HG03139 (cell line): ENCODE results near the gene CCT2.
"Not testable (repeated sequence)": the region's sequence is repeated elsewhere in the genome, so short reads cannot be mapped to it uniquely, and the experiment has no call there.

Experiments used
- ATAC-seq: cut with Tn5 transposase; IDR thresholded peaks from one replicate; pipeline ENCODE4 v1.9.1; 2021; ENCODE audit not compliant: unreplicated experiment

CCT2 gene

DNA sequence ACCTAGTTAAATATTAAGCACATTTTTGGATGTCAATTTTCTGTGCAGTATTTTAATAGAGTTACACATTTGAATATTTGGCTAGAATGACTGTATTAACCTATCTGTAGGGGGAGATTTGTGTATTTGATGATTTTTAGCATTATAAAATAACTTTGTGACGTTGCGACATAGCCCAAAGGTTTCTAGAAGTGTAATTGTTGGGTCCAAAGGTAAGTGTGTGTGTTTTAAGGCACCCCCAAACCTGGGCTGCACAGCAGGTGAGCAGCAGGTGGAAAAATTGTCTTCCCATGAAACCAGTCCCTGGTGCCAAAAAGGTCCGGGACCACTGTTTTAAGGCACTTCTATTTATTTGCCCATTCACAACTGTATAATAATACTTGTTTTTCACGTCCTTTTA lies 3.3 kb downstream of the CCT2 start:
- no peak for ATAC-seq

DNA sequence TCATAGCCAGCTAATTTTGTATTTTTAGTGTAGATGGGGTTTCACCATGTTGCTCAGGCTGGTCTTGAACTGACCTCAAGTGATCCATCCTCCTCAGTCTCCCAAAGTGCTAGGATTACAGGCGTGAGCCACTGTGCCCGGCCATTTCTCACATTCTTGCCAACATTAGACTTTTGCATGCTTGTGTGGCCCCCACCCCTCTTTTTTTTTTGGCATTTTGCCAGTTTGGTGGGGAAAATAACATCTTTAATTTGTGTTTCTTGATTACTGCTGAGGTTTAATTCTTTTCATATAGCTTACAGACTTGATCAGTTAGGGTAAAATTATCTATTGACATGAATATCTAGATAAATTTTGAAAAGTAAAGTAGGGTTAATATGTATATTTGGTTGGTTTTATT lies 3.8 kb downstream of the CCT2 start:
- no peak for ATAC-seq

DNA sequence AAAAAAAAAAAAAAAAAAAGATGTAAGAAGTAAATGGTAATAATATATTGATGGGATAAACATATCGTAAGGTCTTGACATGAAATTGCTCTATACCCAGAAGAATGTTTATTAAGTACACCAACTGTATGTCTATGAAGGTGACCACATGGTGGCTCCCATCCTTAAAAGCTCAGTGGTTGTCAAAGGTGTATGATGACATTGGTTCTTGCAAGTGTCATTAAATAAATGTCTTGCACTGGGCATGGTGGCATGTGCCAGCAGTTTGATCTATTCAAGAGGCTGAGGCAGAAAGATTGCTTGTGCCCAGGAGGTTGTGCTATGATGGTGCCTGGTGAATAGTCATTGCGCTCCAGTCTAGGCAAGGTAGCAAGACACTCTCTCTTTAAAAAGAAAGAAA lies 10.4 kb downstream of the CCT2 start:
- no peak for ATAC-seq

DNA sequence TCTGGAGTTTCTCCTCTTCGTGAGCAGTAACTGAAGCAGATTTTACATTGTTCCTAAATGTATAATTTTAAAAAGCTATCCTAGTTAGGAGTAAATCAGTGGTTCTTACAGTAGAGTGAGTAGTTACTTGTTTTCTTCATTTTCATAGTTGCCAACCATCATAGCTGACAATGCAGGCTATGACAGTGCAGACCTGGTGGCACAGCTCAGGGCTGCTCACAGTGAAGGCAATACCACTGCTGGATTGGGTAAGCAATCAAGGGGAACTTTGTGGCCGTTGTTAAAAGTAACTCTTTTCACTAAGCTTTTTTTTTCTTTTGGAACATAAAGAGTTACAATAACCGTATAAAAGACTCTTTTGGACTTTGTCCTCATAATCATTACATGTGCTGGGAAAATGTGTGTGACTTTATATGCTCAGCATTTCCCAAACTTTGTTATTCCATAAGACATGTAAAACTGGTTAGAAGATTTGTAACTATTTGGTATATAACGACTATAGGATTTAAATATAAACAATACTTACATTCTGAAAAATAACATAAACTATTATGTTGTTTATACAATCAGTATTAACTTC lies 13.0 kb downstream of the CCT2 start:
- ATAC-seq = no peak

DNA sequence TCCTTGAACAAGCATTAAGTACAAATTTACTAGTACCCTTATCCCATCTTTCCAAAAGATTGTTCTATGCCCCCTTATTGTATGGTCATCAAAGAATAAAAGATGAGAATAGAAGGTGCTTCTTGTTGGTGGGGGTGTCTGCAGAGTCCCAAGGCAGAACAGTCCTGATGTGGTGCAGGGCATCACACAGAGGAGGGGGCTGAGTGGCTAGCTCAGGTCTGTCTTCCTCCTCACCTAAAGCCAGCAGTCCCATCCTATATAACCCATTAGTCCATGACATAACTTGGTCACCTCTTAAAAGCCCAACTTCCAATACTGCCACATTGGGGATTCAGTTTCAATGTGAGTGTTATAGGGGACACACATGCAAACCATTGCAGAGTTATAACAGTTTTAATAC lies 15.5 kb downstream of the CCT2 start:
- no peak for ATAC-seq

DNA sequence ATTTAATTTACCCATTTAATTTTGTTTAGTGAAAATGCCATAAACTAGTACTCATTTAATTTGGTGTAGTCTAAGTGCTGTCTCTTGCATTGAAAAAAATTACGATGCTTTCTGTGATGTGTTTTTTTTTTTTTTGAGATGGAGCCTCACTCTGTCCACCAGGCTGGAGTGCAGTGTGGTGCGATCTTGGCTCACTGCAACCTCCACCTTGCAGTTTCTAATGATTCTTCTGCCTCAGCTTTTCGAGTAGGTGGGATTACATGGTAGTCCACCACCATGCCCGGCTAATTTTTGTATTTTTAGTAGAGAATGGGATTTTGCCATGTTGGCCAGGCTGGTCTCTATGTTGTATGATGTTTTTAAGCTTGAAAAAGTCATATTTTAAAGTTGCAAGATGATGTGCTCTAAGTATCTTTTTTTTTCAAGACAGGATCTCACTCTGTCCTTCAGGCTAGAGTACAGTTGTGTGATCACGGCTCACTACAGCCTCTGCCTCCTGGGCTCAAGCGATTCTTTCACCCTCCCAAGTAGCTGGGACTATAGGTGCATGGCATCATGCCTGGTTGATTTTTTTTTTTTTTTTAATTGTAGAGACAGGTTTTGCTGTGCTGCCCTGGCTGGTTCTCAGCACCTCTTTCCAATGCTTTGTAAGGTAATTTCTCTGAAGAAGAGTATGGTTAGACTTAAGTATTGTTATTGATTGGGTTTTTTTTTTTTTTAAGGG lies 16.9 kb downstream of the CCT2 start:
- no peak for ATAC-seq

DNA sequence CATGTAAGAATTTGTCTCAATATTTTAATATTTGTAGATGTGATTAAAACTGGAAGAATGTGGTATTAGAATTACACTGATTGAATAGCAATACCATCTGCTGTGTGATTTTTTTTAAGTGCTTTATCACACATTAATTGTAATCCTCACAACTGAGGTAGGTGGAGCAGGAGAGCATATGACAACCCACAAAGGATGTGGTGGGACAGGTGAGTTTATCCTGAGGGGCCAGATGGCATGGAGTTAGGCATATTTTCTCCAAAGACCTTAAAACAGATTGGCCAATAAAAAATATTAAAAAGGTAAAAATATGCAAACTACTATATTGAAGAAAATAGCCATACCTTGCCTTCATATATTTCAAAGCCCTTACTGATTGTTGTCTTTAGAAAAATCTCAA lies 17.7 kb downstream of the CCT2 start:
- no peak for ATAC-seq

DNA sequence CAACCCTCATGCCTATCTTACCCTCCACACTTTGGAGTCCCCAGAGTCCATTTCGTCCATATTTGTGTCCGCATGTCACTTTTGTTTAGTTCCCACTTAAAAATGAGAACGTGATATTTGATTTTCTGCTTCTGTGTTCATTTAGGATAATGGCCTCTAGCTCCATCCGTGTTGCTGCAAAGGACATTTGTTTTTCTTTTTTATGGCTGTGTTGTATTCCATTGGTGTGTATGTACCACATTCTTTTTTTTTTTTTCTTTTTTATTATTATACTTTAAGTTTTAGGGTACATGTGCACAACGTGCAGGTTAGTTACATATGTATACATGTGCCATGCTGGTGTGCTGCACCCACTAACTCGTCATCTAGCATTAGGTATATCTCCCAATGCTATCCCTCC lies 18.3 kb downstream of the CCT2 start:
- not testable (repeated sequence) for ATAC-seq

DNA sequence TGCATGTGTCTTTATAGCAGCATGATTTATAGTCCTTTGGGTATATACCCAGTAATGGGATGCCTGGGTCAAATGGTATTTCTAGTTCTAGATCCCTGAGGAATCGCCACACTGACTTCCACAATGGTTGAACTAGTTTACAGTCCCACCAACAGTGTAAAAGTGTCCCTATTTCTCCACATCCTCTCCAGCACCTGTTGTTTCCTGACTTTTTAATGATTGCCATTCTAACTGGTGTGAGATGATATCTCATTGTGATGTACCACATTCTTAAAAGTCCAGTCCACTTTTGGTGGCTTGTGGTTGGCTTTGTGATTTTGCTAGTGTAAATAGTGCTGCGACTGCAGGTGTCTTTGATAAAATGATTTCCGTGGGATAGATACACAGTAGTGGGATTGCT lies 19.0 kb downstream of the CCT2 start:
- not testable (repeated sequence) for ATAC-seq

DNA sequence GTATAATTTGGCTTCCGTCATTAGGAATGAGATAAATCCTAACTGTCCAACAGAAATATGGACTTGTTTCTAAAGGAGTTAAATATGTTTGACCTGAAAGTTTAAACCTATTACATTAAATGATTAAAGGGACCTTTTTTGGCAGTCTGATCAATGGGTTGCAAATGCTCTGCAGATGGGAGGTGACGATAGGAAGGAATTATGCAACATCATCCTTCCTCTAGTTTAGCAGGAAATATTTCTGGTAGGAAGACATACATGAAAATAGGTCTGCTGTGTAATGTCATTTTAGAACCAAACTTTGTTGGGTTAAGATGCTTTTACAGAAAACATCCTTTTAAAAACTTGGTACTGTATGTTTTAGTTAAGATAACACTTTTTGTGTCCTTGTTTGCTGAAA lies 22.9 kb downstream of the CCT2 start:
- no peak for ATAC-seq

DNA sequence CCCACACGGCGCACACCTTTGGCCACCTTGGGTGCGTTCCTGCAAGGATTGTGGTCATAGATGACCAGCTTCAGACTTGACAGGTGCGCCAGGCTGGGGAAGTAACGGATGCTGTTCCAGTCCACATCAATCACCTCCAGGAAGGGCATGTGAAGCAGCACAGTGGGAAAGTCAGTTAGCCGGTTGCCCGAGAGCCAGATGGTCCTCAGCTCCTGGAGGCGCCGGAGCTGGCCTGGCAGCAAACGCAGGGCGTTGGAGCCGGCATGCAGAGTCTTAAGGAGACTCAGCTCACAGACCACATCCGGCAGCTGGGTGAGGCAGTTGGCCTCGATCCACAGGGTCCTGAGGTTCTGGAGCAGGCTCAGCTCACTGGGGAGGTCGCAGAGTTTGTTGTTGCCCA lies 24.9 kb downstream of the CCT2 start:
- ATAC-seq = no peak

DNA sequence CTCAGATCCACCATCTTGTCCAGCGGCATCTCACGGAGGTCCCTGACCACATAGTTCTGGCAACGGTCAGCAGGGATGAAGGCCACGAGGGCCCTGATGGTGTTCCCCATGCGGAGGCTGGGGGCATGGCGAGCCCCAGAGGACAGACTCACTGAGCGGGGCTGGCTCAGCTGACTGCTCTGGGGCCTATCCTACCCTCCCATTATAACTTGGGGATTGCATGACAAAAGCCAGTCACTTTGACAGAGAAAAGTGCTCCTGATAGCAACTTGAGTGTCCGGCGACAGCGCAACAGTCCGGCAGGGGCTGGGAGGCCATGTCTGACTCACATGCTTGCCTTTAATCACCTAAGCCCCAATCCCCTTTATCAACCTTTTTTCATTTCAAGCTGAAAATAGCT lies 25.5 kb downstream of the CCT2 start, which contains the start of gene LRRC10:
Gene LRRC10, minus strand, starts transcription at position 179 of the 400 bp plus-strand sequence. Its CDS starts 69 bp downstream, at position 110.
- no peak for ATAC-seq

DNA sequence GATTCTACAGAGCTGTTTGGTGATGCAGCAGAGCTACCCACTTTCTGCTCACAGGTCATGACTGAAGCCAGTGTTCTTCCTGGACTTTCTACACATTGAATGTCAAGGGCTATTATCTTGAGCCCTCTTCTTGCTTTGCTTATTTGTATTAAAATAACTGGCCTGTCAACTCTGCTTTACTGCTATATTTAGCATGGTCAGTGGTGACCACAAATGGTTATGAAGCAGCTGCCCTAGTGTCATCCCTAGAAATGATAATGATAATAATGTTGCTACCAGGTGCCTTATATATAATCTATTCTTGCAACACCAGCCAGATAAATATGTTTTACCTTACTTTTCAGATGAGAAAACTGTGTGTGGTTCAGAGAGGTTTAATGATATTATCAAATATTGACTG lies 28.1 kb downstream of the CCT2 start:
- no peak for ATAC-seq

DNA sequence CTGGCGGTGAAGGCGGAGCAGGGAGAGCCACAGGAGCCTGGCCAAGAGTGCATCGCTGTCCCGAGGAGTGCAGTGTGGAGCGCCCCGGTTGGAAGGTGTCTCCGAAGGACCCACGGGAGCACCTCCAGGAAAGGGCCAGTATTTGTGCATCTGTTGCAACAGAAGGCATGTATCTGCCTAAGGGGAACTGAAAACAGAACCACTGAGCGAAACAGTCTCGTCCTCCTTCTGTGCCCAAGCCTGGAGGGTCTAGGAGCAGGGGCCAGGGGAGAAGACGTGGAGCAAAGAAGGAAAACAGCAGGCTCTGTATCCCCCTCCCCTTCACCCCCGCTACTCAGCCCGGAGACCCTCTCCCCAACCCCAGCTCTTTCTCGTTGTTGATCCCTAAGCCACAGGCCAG lies 30.8 kb downstream of the CCT2 start:
- no peak for ATAC-seq

DNA sequence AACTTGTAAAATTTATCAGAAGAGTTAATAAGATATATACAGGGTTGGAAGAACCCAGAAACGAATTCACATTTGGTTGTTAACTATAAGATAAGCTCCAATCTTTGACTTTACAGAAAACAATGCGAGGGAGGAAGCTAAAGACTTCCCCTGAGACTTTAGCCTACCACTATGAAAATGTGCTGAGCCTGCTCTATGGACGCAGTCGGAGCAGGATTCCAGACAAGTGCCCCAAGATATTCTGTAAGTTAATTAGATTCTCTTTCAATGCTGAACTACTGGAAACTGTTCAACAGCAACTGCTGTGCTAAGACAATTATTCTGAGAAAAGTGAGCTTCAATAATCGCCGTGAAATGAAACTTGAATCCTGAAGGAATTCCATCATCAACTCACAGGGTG lies 33.8 kb downstream of the CCT2 start:
- no peak for ATAC-seq

DNA sequence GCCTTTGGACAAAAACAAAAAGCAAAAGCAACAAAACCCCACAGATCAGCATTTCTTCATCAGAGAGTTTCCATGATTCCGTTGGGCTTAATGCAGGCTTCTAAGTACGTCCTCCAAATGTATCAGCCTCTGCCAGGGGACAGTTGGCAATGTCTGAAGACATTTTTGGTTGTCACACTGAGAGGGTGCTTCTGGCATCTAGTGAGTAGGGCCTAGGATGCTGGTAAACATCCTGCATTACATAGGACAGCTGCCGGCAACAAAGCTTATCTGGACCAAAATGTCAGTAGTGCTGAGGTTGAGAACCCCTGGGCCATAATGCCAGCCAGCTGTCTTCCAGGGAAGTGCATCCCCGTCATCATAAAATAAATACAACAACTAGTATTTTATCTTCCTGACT lies 34.8 kb downstream of the CCT2 start:
- ATAC-seq = no peak

DNA sequence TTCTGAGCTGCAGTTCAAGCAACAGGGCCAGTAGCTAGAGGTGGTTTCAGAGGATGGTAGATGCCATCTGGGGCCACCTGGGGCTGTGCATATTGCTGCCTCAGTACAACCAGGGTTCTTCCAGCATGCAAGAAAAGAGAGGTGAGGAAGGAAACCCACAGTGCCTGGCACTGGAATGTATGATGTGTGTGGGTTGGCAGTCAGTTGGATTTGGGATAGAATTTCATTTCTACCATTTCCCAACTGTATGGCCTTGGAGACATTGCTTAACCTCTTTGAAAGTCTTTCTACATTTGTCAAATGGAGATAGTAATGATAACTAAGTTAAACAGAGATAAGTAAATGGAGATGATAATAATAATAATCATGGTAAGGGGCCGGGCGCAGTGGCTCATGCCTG lies 35.7 kb downstream of the CCT2 start:
- no peak for ATAC-seq

DNA sequence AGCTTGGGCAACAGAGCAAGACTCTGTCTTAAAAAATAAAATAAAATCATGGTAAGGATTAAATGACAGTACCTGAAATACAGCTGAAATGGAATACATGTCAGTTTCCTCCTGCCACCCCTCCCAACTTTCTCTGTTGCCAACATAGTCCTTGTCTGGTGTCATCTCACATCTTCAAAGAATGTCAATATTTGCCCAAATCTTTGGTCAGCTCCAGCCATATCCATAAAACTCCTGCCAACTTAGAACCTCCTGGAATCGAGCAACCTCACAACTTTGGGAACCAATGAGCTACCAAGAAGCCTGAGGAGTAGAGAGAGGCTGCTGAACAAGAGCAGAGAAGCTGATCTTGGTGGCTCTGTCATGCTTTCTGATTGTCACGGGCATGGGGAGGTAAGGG lies 36.3 kb downstream of the CCT2 start:
- no peak for ATAC-seq

DNA sequence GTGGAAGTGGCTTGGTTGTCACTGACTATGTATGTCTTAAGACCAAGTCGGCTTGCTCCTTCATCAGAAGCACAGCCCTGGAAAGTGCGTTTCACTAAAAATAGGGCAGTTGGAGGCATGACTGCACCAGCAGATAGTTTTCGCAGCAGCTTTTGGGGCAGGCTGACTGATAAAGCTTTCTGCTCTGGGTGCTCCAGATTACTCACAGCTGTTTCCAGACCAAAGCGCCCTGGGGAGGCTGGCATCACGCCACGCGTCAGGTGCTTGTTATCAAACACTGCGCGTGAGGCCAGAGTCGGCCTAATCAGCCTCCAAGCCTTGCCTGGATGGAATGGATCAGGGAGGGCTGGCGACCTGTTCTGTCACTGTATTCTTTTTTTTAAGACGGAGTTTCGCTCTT lies 38.7 kb downstream of the CCT2 start:
- no peak for ATAC-seq

DNA sequence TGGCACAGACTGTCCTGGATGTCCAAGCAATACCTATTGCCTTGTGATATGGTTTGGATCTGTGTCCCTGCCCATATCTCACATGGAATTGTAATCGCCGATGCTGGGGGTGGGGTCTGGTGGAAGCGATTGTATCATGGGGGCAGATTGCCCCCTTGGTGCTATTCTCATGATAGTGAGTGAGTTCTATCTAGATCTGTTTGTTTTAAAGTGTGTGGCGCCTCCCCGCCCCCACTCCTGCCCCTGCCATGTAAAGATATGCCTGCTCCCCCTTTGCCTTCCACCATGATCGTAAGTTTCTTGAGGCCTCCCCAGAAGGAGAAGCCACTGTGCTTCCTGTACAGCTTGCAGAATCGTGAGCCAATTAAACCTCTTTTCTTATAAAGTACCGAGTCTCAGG lies 42.2 kb downstream of the CCT2 start:
- no peak for ATAC-seq

DNA sequence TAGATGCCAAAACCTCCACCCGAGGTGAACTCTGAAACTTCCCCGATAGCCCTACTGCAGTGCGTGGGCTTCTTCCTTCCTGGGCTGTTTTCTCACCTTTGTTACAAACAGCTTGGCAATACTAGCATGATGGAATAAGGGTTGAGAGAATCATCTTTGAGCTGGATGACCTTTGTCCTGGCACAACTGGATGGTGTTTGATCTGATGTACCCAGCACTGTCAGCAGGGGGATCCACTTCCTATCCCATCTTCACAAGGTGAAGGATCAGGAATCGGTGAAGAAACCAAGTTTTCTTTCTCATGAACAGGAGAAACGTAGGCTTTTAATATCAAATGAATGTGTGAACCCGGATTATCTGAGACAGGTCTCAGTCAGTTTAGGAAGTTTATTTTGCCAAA lies 44.9 kb downstream of the CCT2 start:
- ATAC-seq = no peak

DNA sequence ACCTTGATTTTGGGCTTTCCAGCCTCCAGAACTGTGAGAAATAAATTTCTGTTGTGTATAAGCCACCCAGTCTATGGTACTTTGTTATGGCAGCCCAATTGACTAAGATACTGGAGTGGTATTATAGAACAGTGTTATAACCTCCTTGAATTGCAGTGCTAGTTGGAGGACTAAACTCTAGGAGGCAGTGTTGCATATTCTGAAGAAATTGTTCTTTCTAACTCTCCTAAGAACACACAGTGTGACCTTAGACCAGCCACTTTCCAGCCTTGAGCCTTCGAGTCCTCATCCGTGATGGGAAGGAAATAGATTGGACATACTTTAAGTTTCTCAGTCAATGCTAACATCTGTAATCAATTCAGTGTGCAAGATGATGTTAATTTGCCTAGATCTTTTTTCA lies 47.8 kb downstream of the CCT2 start:
- ATAC-seq = no peak

DNA sequence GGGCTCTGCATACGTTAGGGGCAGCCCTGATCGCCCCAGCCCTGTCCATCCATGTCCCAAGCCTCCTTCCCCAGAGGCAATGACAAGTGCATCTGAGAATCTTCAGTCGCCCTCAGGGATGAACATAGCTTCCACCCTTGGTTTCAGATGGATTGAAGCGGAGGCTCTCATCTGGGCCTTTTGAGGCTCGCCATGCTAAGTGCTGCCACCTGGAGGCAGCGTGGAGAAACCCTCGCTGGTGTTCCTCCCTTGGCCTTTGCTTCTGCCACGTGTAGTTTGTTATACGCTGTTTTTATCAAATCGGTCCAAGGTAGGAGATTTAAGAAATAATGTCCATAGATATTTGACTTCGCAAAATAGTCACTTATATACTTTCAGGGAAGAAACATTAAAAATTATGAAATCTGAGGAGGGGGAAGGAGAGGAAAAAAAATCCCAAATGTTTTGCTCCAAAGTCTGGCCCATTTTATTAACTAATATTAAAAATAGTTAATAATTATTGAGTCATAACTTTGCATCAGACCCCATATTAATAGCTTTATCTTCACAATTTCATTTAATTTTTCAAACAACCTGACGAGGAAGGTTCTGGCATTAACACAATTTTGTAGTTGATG lies 54.2 kb downstream of the CCT2 start:
- ATAC-seq = peak; percentile 90
